HCT116 (cell line): ENCODE measurements around the gene ACOX3. TPM values are rescaled to one million over a fixed set of nuclear protein-coding genes. Genes with fewer than 3 reads are reported as not detected.

Source experiments
- ATAC-seq: fragments of 200-7000 bp; cut with Tn5 transposase; 2 replicates; pipeline ENCODE4 v1.9.1; 2020; ENCODE audit warnings: mild to moderate bottlenecking, moderate library complexity
- BruUV-seq: library from RNA; stranded (reverse); fragments of 400-500 nt; replicated peaks from 2 replicates; lab custom pipeline; 2021; lab: Mats Ljungman, UMichigan
- CTCF ChIA-PET: fragments of 300-600 bp; sonication (Branson Sonifier 250); formaldehyde crosslinking; loops from one replicate; lab custom pipeline; 2021; ENCODE audit warnings: antibody characterized with exemption; lab: Charles Lee
- POLR2A ChIA-PET: fragments of 300-600, 350-600 bp; sonication (Branson Sonifier 250); formaldehyde crosslinking; loops from one replicate; lab custom pipeline; 2021; ENCODE audit warnings: antibody characterized with exemption; lab: Charles Lee
- RAD21 ChIA-PET, 2 experiments: fragments of 300-600 bp; sonication (Branson Sonifier 250); formaldehyde crosslinking; loops; one replicate each; lab custom pipeline; 2023; ENCODE audit warnings: low total read pairs in 2 of 2; ENCODE audit not compliant: uncharacterized antibody in 2 of 2, unreplicated experiment in 2 of 2, low non-redundant PET in 1 of 2; lab: Charles Lee
- DNase-seq: peaks from one replicate; pipeline ENCODE4 v3.0.0-alpha.2; 2010; ENCODE audit warnings: low read depth, low spot score
- H2AFZ ChIP-seq: fragments of 200-600 bp; shearing (Covaris generic), sonication (generic); 2 replicates; pipeline ENCODE4 v1.6.1; 2017; ENCODE audit warnings: low read depth, mixed run types, mixed read lengths, antibody characterized with exemption, low read length; ENCODE audit not compliant: poor library complexity, severe bottlenecking
- H3K27ac ChIP-seq: 2 replicates; pipeline ENCODE4 v1.5.1; 2012; ENCODE audit warnings: low read depth, low read length
- H3K27me3 ChIP-seq: fragments of 200-600 bp; sonication (generic); 2 replicates; pipeline ENCODE4 v1.6.1; 2016; ENCODE audit warnings: mixed run types, low read length, mixed read lengths; ENCODE audit not compliant: insufficient read depth
- H3K36me3 ChIP-seq, 2 experiments: fragments of 200-500 bp in 1 of 2; fragments of 200-600 bp in 1 of 2; sonication (Bioruptor generic) in 1 of 2; sonication (generic) in 1 of 2; 2 replicates each; pipeline versions ENCODE4 v1.5.1 to v1.6.1; 2014 to 2016; ENCODE audit warnings: low read length in 2 of 2, inconsistent platforms in 1 of 2, mixed read lengths in 1 of 2, mixed run types in 1 of 2; ENCODE audit not compliant: insufficient read depth in 2 of 2, control insufficient read depth in 1 of 2
- H3K4me1 ChIP-seq, 2 experiments: fragments of 200-600 bp in 1 of 2; sonication (generic) in 1 of 2; 2 replicates each; pipeline versions ENCODE4 v1.5.1 to v1.6.1; 2012 to 2017; ENCODE audit warnings: low read length in 2 of 2, inconsistent platforms in 1 of 2, mild to moderate bottlenecking in 1 of 2, mixed read lengths in 1 of 2, mixed run types in 1 of 2, moderate library complexity in 1 of 2; ENCODE audit not compliant: insufficient read depth in 2 of 2, control insufficient read depth in 1 of 2
- H3K4me2 ChIP-seq: fragments of 200-600 bp; sonication (generic); 2 replicates; pipeline ENCODE4 v1.6.1; 2017; ENCODE audit warnings: mixed run types, low read length, mixed read lengths
- H3K4me3 ChIP-seq, 2 experiments: fragments of 200-600 bp in 1 of 2; sonication (generic) in 1 of 2; replicated peaks in 1 of 2; 2 replicates each; pipeline ENCODE4 v1.5.1; 2011 to 2016; ENCODE audit warnings: low read length in 2 of 2, control low read depth in 1 of 2, low read depth in 1 of 2, mild to moderate bottlenecking in 1 of 2, mixed read lengths in 1 of 2, mixed run types in 1 of 2
- H3K79me2 ChIP-seq: fragments of 200-600 bp; sonication (generic); 2 replicates; pipeline ENCODE4 v1.6.1; 2017; ENCODE audit warnings: mild to moderate bottlenecking, mixed run types, low read length, moderate library complexity, mixed read lengths; ENCODE audit not compliant: insufficient read depth
- H3K9ac ChIP-seq: fragments of 200-600 bp; sonication (generic); 2 replicates; pipeline ENCODE4 v1.6.1; 2016; ENCODE audit warnings: low read length, mixed read lengths
- H3K9me2 ChIP-seq: fragments of 200-600 bp; sonication (generic), shearing (Covaris generic); 2 replicates; pipeline ENCODE4 v1.6.1; 2017; ENCODE audit warnings: mixed run types, mild to moderate bottlenecking, moderate library complexity; ENCODE audit not compliant: insufficient read depth
- H3K9me3 ChIP-seq, 2 experiments: fragments of 200-500 bp in 1 of 2; fragments of 200-600 bp in 1 of 2; sonication (Bioruptor generic) in 1 of 2; sonication (generic) in 1 of 2; 2 replicates each; pipeline ENCODE4 v1.6.1; 2014 to 2017; ENCODE audit warnings: low read length in 2 of 2, mixed read lengths in 2 of 2, inconsistent platforms in 1 of 2, low read depth in 1 of 2, mild to moderate bottlenecking in 1 of 2, mixed run types in 1 of 2, moderate library complexity in 1 of 2; ENCODE audit not compliant: control insufficient read depth in 1 of 2, insufficient read depth in 1 of 2
- H4K20me1 ChIP-seq: fragments of 200-600 bp; sonication (generic), shearing (Covaris generic); 2 replicates; pipeline ENCODE4 v1.6.1; 2017; ENCODE audit warnings: mixed run types, mild to moderate bottlenecking, moderate library complexity; ENCODE audit not compliant: insufficient read depth
- ATF3 ChIP-seq: IDR thresholded peaks from 2 replicates; pipeline ENCODE4 v1.6.1; 2012
- CBX3 ChIP-seq: IDR thresholded peaks from 2 replicates; pipeline ENCODE4 v1.6.1; 2012; ENCODE audit warnings: low read depth
- ELF1 ChIP-seq: IDR thresholded peaks from 2 replicates; pipeline ENCODE4 v1.6.1; 2012; ENCODE audit warnings: low read depth, borderline replicate concordance
- EZH2 ChIP-seq: fragments of 200-600 bp; sonication (generic); IDR thresholded peaks from 2 replicates; pipeline ENCODE4 v1.6.1; 2017; ENCODE audit warnings: antibody characterized with exemption, mixed run types
- EZH2phosphoT487 ChIP-seq: fragments of 200-600 bp; IDR thresholded peaks from 2 replicates; pipeline ENCODE4 v1.6.1; 2018; ENCODE audit warnings: antibody characterized with exemption, borderline replicate concordance
- FOSL1 ChIP-seq: IDR thresholded peaks from 2 replicates; pipeline ENCODE4 v1.6.1; 2012; ENCODE audit warnings: low read depth
- JUND ChIP-seq: IDR thresholded peaks from 2 replicates; pipeline ENCODE4 v1.6.1; 2012
- MAX ChIP-seq: IDR thresholded peaks from 2 replicates; pipeline ENCODE4 v1.6.1; 2012
- POLR2A ChIP-seq: IDR thresholded peaks from 2 replicates; pipeline ENCODE4 v1.7.0; 2011; ENCODE audit warnings: borderline replicate concordance; ENCODE audit not compliant: insufficient read depth, insufficient read length; ENCODE audit errors: extremely low read depth
- POLR2AphosphoS5 ChIP-seq: IDR thresholded peaks from 2 replicates; pipeline ENCODE4 v1.6.1; 2011; ENCODE audit warnings: mild to moderate bottlenecking, low read depth, low read length, moderate library complexity
- RAD21 ChIP-seq: IDR thresholded peaks from 2 replicates; pipeline ENCODE4 v1.6.1; 2012; ENCODE audit warnings: low read depth, mild to moderate bottlenecking
- SIN3A ChIP-seq: IDR thresholded peaks from 2 replicates; pipeline ENCODE4 v1.6.1; 2012; ENCODE audit warnings: low read depth
- SP1 ChIP-seq: IDR thresholded peaks from 2 replicates; pipeline ENCODE4 v1.6.1; 2012; ENCODE audit warnings: low read depth
- SRF ChIP-seq: IDR thresholded peaks from 2 replicates; pipeline ENCODE4 v1.6.1; 2012; ENCODE audit warnings: low read depth
- TCF7L2 ChIP-seq: IDR thresholded peaks from 2 replicates; pipeline ENCODE4 v1.7.0; 2011; ENCODE audit warnings: borderline replicate concordance, inconsistent platforms; ENCODE audit not compliant: insufficient read depth, insufficient read length; ENCODE audit errors: extremely low read depth
- YY1 ChIP-seq: IDR thresholded peaks from 2 replicates; pipeline ENCODE4 v1.6.1; 2011; ENCODE audit warnings: low read length, low read depth, moderate library complexity, mild to moderate bottlenecking; ENCODE audit not compliant: insufficient replicate concordance; ENCODE audit errors: extremely low read depth
- ZFX ChIP-seq: fragments of 450-650 bp; IDR thresholded peaks from 2 replicates; pipeline ENCODE4 v1.6.1; 2017
- ZNF274 ChIP-seq: fragments of 200-500 bp; sonication (Bioruptor generic); IDR thresholded peaks from 2 replicates; pipeline ENCODE4 v1.6.1; 2014; ENCODE audit warnings: mild to moderate bottlenecking, low read depth, low read length, inconsistent platforms
- intact Hi-C: fragments of 100-400 bp; cut with micrococcal nuclease; formaldehyde crosslinking; loops from 2 replicates; pipeline ENCODE4 v1.10.0; 2022
- total RNA-seq: library from RNA; stranded (reverse); gene quantifications from one replicate; pipeline ENCODE4 v1.2.1, GENCODE V29; 2021; ENCODE audit not compliant: unreplicated experiment

Gene ACOX3
- total RNA-seq, 1 experiment from 2014 or later = 16.9 TPM

GRCh38 chr4:8379771-8380170 is 60.8 kb downstream of the ACOX3 start:
- POLR2A ChIA-PET = no interaction called here
- CTCF ChIA-PET = no interaction called here
- TF ChIP-seq EZH2phosphoT487 (no peak), SRF (no peak), ELF1 (no peak), SP1 (no peak), FOSL1 (no peak), ZFX (no peak), JUND (no peak), SIN3A (no peak), POLR2A (no peak), CBX3 (no peak), ATF3 (no peak), MAX (no peak), TCF7L2 (no peak), ZNF274 (no peak)
- Histone ChIP-seq H2AFZ (no peak overlapping the region), H3K9ac (no peak overlapping the region), H3K27me3 (no peaks in the 10 kb centered on the region), H3K9me3 (no peaks in the 10 kb centered on the region), H3K4me2 (no peak overlapping the region), H3K27ac (no peak overlapping the region), H4K20me1 (no peaks in the 10 kb centered on the region), H3K4me1 (no peaks in the 10 kb centered on the region), H3K9me2 (no peaks in the 10 kb centered on the region), H3K4me3 (no peak overlapping the region), H3K36me3 (no peaks in the 10 kb centered on the region), H3K79me2 (no peaks in the 10 kb centered on the region)
- no TSS peak for BruUV-seq
- ATAC-seq (no peak), DNase-seq (no peak)
- RAD21 ChIA-PET = no interaction called here
- intact Hi-C loops = no loop called here

- no peak overlapping the region for H2AFZ ChIP-seq
- ChIA-PET CTCF (no interaction called here), RAD21 (no interaction called here), POLR2A (no interaction called here)
- no peaks in the 10 kb centered on the region for H3K79me2 ChIP-seq
- no peak overlapping the region for H3K9ac ChIP-seq
- H3K9me3 ChIP-seq = no peaks in the 10 kb centered on the region
- no peaks in the 10 kb centered on the region for H4K20me1 ChIP-seq
- H3K27me3 ChIP-seq = no peaks in the 10 kb centered on the region
- DNase-seq (no peak), ATAC-seq (no peak)
- H3K4me2 ChIP-seq = no peak overlapping the region
- H3K4me3 ChIP-seq = no peak overlapping the region
- no peaks in the 10 kb centered on the region for H3K36me3 ChIP-seq
- H3K9me2 ChIP-seq = no peaks in the 10 kb centered on the region
- TF ChIP-seq EZH2 (no peak), SIN3A (no peak), POLR2AphosphoS5 (no peak), YY1 (no peak), RAD21 (no peak), ELF1 (no peak), ZNF274 (no peak)
- TF ChIP-seq, all 23 proteins: peak for 0
- BruUV-seq = no TSS peak
- Histone ChIP-seq H3K4me1 (no peaks in the 10 kb centered on the region), H3K27ac (no peak overlapping the region)
- intact Hi-C loops = no loop called here
Observed at GRCh38 chr4:8379281-8379680, 61.2 kb downstream of the ACOX3 start.
